Astrocyte of the hippocampus (primary cell): ENCODE measurements around the gene EDIL3.
"Not testable (repeated sequence)": the region's sequence is repeated elsewhere in the genome, so short reads cannot be mapped to it uniquely, and the experiment has no call there.

Experiments
- DNase-seq: peaks from one replicate; pipeline ENCODE4 v3.0.0; 2011; ENCODE audit warnings: low read depth, low spot score

Gene EDIL3

DNA sequence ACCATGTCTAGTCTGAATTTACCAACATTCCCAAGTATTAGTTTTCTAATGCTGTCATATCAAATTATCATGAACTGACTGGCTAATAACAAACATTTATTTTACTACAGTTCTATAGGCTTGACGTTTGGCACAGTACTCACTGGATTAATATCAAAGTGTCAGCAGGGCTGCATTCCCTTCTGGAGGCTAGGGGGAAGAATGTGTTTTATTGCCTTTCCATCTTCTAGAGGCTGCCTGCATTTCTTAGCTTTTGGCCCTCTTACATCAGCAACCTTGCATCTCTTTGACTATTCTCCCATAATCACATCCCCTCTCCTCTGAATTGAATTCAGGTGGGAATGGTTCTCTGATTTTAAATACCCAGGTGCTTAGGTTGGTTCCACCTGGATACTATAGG, 84.7 kb downstream of the EDIL3 start:
- DNase-seq = no peak

DNA sequence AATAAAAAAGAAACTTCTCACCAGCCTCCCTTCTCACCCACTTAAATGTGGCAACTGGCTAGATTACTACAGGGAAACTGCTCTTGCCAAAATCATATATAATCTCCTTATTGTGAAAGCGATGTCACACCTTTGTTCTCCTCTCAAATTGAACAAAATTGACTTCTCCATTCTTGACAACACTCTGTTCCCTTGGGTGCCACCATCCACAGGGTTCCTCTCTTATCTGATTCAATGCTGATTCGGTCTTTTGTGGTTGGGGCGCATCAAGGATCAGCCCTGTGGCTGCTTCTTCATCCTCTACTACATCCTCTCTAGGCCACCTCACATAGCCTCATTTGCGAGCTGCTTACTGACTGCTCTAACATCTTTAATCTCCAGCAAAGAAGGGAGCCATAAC, 86.1 kb downstream of the EDIL3 start:
- no peak for DNase-seq

DNA sequence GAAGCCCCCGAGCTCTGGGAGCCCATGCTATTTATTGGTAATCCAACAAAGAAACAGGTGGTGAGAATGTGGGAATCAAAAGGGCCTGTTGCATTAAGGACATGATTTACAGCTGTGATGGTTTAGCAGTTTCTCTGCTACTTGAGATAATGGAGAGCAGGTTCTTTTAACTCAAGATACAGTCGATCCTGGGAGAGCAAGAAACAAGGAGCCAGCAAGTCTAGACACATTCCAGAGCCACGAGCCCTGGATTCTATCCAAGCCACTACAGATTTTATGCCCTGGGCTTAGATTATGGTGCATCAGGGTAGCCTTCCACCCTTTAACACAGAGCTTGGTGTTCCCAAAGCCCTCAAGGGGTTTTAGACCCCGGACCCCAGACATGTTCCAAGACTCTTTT, 87.0 kb downstream of the EDIL3 start:
- not testable (repeated sequence) for DNase-seq

DNA sequence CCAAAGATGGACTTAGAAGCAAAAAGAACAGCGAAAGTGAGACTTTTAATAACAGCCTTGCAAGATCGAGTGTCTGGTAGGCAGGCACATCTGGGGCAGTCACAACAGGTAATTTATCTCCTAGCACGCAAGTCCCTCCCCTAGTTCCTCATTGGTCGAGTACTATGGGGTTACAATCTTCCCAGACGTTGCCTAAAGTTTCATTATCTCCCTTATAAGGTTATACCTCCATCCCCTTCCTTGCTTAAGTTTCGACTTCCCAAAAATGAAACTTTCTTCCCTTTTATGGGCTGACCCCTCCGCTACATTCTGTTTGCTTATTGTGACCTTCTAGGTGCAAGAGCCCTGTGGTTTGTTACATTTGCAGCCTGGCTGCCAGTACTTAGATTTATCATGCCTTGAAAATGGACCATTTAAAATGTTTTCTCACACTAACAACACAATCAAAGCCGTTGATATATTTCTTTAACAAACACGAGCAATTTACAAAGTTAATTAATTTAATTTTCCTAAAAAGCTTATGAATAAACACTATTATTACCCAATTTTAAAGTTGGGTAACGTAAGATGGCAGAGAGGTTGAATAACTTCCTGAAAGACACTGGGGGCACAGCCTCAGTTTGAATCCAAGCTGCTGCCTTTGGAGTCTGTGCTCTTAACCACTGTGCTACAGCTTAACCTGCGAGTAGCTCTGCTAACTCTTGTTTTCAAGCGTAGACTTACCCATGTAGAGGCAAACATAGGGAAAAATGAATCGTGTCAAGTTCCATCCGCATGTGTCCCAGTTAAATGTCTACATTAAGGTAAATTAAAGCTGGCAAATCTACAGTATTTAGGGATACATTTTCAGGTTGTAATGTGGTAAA, 91.7 kb downstream of the EDIL3 start:
- no peak for DNase-seq

DNA sequence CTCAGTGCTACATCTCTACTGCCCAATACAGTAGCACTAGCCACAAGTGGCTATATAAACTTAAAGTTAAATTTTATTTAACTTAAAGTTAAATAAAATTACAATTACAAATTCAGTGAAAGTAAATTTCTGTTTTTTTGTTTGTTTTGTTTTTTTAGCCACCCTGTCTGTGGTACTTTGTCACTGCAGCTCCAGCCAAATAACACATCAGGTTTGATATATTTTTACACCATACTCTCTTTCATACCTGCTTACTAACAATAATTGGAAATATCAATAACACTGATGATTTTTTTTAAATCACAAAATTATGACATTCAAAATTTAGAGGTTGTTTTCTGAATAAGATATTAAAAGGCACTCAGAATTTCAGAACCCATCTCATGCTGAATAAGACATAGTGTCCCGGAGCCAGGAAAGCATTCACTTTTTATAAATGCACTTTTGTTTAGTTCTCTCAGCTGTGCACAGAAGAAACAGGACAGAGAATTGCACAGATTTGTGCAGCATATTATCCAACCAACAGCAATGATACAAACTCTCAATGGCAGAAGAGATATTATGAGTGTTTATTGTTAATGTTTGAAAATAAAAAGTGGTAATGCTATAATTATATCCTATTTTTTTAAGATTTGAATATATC, 92.6 kb downstream of the EDIL3 start:
- no peak for DNase-seq

DNA sequence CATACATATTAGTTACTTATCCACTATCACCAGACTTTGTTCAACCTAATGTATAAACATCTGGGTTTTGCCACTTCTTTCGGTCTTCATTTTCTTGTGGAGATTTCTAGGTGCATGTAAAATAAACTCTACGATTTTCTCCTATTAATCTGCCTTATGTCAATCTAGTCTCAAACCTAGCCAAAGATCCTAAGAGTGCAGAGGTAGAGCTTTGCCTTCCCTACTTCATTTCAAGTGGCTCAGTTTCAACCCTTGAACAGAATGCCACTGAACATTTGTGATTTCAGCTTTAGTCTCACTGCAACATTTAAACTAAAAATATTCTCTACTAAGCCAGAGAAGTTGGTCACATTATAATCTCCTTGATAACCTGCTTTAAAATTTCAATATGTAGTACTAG, 94.0 kb downstream of the EDIL3 start:
- no peak for DNase-seq

DNA sequence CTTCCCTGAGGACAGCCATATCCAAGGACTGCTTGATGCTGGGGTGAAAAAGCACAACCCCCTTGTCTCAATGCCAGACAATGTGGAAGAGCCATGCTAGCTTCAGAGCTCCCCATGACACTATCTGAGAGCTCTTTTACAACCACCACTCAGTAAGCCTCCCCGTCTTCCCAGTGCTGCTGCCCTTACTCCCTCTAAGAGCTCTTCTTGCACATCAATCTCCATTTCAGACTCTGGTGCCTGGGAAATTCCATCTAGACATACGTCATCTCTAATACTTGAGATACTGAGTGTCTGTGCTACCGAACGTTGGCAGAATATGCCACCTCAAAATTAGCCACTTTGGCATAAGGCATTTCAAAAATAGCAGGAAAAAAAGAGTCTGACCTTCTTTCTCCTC, 94.5 kb downstream of the EDIL3 start:
- peak; percentile 36 for DNase-seq

DNA sequence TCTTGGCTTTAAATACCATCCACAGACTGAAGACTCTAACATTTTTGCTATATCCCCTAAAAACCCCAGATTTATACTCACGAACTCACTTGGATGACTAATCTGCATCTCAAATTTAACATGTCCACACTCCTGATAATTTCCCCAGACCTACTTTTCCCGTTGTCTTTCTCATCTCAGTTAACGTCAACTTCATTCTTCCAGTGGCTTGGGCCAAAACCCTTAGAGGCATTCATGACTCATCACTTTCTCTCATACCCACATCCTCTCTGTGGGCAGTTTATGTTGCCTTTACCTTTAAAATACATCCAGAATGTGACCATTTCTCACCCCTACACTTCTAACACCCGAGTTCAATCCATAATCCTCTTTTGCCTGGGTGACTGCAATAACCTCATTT, 96.7 kb downstream of the EDIL3 start:
- DNase-seq = peak; percentile 81

DNA sequence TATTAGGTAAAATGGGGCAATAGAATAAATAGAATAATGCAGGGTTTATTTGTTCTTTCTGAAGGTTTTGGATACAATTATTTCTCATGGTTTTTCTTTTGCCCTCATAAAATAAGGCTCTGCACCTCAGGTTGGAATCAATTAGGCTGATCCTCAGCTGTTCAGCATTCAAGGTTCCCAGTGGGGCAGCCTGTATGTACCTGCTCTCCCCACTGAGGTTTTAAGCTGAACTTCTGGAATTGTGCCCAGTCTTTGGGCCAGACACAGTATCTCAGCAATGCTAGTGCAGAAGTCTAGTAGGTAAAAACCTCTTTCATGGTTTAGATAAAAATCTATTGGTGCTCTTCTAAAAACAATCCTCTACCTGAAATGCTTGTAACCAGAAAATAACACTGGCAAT, 98.0 kb downstream of the EDIL3 start:
- peak; percentile 58 for DNase-seq

DNA sequence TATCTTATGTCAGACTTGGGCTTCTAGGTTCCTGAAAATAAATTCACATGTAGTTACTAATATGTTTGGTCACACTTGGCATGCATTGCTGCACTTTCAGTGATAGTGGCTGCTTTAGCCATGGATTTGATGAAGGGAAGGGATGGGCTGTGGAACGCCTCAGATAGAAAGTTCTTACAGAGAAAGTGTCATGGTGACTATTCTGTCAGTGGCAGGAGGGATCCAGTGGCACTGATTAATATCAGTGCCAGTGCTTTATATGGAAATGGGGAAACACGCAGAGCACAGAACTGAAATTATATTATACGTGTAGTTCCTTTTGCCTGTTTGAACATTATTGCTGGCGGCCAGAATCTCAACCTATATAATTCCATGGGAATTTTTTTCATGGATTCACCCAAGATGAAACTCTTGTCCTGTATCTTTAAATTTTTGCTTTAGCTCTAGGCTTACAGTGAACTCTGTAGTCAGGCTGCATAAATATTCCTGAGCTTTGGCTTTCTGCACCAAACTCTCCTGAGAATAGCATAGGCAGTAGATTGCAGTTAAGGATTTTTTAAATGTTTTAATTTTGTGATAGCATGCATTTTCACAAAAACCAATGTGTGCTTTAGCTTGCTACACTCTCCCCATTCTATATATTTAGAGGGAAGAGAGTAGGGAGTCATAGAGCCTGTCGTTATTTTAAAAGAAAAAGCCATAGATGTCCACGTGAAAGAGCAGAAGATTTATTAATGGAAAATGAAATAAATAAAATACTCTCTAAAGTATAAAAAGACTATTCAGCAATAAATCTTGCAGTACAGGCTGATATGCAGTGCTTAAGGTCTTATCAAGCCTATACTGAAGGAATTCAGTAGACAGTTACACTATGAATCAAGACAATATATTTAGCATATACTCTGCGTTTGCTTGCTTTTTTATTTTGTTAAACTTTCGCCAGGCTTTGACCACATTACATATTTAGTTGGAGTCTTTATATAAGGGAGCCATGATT, 98.7 kb downstream of the EDIL3 start:
- no peak for DNase-seq

DNA sequence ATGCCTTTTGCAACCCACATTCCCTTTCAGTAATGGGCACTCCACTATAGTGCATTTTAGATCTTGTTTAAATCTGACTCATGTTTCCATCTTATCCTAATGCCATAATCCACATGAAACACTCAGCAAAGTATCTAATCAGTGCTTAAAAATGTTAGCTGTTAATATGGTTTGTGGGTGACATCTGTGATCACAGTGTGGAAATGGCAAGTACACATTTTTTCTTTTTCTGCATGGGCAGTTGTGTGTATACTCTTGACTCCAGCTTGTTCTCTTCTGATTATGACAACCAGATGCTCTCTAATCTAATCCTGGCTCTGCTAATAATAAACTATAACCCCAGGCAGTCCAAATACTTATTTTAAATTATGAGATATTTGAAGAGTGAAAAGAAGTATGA, 103.3 kb downstream of the EDIL3 start:
- no peak for DNase-seq

DNA sequence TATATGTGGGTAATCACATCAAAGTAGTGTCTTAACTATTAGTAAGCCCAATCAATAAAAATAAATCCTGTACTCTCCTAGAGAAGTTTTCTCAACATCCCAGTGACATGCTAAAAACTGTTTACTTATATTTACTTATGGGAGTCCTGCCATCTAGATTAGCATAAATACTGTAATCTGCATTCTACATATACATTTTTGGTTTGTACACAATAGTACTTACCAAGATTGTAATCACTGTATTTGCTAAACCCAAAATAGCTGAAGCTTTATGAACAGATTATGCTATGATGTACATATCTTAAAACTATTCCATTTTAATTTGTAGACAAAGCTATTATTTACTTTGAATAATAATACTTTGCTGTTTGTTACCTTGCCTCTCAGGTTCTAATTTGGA, 105.4 kb downstream of the EDIL3 start:
- DNase-seq = no peak

DNA sequence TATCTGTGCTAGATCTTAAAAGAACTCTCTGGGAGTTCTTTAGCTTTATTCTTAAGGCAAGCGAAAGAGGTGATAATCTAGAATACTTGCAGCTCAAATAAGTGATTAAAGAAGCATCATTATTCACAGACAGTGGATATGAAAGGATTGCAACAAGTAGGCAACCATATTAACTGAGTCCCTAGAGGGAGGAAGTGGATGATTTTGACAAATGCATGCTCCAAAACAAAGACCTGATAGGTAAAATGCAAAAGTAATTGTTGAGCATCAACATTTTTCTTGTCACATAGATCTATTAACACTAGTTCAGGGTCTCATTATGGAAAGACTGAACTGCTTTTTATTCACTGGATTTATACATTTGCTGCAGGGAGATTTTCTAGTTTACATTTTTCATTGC, 109.1 kb downstream of the EDIL3 start:
- DNase-seq = no peak

DNA sequence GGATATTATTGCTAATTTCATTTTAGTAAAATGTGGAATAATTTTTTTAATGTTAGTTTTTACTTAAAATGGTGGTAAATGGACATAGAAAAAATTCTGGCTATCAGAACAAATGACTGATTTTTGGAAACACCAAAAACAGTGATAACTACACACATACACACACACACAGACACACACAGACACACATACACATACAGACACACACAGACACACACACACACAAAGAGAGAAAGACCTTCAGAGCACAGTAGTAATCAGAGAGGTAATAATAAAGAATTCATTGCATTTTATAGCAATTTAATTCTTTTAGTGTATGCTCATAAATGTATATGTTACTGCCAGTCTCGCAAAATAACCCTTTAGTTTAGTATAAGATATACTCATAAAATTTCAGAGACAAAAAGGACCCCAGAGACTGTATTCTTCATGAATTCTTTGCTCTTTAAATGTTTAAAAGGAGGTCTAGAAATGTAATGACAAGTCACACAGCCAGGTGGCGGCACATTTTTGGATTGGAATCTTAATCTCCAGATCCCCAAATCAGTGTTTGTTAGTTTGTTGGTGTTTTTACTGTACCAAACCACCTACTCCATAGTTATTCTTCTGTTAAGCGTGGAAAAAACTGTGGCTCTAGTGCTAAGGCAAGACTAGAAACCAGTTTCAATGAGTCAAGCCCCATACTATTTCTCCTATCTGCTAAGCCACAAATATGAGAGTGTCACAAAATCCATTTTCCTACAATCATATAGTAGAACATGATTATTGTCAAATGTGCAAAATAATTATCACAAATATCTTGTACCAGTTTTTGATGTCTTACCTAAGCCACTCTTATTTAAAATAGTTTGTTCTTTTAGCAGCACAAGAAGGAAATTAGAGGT, 109.9 kb downstream of the EDIL3 start:
- DNase-seq = peak; percentile 51

DNA sequence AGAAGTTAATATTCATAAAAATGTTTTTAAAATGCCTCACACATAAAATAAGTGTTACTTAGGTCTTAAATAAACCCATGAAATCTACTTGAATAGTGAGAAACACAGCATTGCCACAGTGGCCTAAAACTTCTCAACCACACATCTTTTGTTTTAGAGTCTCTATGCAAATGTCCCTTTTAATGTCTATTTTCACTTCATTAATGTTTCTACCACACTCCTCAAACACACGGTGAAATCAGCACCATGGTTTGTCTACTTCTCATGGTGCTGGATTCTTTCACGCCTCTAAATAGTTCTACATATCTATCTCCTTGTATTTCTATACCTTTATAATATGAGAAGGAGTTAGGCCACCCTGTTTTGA, 111.2 kb downstream of the EDIL3 start:
- DNase-seq = no peak

DNA sequence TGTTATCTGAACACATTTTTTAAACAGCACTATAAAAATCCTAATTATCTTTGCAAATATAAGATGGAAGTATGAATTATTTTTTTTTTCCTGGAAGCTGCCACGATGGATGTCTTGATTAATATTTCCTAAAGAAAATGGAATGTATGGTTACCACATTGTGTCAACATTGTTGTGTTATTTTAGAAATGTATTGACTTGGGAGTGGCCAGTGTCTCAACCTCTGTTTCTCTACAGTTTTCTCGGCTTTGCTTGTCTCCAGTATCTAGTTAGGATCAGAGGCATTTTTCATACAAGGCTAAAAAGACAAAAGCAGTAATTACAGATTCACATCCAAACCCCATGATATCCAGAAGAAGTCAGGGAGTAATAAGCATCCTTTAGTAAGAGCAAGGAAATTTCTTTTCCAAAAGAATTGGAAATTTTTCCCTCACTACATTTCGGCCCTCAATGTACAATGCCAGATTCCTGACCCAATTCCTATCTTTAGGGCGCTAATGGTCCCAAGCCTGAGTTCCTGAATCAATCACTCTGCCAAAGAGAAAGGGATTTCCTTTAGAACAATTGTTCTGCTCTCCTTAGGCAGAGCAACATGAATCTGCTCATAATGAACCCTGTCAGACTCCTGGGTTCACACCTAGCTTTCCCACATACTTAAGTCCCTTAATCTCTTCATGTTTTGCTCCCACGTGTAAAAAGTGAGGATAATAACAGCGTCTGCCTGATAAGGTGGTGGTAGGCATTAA, 111.7 kb downstream of the EDIL3 start:
- no peak for DNase-seq

DNA sequence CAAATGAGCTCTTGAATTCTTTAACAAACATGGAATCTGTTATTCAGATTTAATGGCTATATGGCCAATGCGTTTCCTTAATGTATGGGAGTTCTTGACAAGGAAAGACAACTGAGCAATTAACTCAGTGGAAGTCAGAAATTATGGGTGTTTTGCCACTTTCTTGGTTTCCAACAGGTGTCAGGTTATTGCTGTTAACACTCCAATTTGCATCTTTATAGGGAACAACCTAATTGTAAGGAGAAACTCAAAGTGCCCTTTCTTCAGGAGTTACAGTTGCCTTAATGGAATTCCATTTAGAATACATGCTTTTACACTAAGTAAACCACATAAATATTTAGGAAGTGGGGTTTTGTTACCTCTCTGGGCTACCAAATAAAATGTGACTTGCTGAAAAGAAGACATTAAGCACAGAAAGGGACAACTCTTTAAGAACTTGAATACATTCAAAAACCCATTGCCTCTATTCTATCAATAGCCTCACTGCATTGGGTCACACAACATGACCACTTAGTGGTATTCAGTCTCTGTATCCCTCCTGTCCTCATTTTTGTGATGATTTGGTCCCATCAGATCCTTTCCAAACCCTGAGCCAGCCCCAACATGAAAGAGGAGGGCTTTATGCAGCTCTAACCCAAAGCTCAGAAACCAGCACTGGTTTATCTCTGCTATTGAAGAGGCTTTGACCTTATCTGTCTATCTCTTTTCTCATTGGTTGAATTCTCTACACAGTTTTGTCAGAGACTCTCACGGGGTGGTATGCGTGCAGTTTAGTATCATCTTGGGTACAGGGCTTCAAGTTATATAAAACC, 118.7 kb downstream of the EDIL3 start:
- DNase-seq = no peak

DNA sequence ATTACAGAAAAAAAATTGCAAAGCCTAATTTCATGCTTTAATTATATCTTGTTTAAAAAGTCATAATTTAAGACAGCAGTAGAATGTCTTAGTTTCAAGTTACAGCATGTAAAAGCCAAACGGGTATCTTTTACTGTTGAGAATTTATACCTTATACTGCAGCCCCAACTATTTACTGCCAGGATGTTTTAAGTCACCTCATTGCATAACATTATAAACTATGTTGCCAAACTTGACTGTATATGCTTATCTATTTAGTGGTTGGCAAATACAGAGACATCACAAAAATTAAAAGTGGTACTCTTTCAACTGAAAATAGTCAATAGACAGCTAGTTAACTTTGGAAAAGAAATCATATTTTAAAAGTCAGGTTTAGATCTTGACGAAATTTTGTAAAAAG, 119.5 kb downstream of the EDIL3 start:
- DNase-seq = no peak

DNA sequence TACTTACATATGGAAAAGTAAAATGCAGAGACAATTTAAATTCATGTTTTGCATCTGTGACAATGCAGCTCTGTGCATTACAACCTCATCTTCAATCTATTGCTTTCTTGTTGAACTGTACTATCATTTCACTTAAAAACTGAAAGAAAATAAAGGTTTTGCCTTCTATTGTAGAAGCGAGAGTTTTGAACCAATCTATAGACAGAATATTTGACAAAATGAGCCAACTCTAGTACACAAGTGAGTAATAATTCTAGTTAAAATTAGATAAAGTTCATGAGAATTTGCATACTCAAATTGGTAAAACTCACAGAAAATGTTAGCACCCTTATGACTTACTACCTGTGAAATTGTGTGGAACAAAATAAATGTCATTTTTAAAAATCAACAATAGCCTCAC, 123.7 kb downstream of the EDIL3 start:
- DNase-seq = no peak

DNA sequence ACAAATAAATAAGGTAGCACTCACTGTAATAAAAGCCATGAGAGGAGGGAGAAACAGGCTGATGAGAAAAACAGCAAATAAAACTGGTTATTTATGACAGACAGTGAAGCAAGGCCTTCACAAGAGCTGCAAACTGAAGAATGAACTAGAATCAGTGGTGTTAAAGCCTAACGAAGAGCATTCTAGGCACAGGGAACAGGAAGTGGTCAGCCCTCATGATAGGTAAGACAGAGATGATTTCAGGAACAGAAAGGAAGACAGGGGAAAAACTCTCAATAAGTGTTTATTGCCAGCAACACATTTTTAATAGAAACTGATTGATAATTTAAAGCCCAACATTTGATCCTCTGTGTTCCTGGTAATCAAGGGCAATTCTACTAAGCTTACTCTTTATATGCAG, 124.5 kb downstream of the EDIL3 start:
- DNase-seq = no peak
